Adipocyte (in vitro differentiated cells): ENCODE measurements around the gene GPRIN1.

Experiments
- DNase-seq: peaks from one replicate; pipeline ENCODE4 v3.0.0-alpha.2; 2015; ENCODE audit warnings: low read depth
- H3K27me3 ChIP-seq: replicated peaks from 2 replicates; pipeline ENCODE4 v1.7.0; 2013; ENCODE audit warnings: mild to moderate bottlenecking, low read length, moderate library complexity; ENCODE audit not compliant: control insufficient read depth, insufficient read depth
- H3K36me3 ChIP-seq: 2 replicates; pipeline ENCODE4 v1.7.0; 2013; ENCODE audit warnings: low read length, mild to moderate bottlenecking, moderate library complexity; ENCODE audit not compliant: control insufficient read depth, insufficient read depth, severe bottlenecking
- H3K4me1 ChIP-seq: 2 replicates; pipeline ENCODE4 v1.7.0; 2013; ENCODE audit warnings: mild to moderate bottlenecking, low read length, moderate library complexity; ENCODE audit not compliant: control insufficient read depth, insufficient read depth
- H3K4me3 ChIP-seq: 2 replicates; pipeline ENCODE4 v1.7.0; 2013; ENCODE audit warnings: mild to moderate bottlenecking, low read length, moderate library complexity
- H3K9ac ChIP-seq: 2 replicates; pipeline ENCODE4 v1.7.0; 2013; ENCODE audit warnings: mild to moderate bottlenecking, low read length, moderate library complexity
- H3K9me3 ChIP-seq: 2 replicates; pipeline ENCODE4 v1.7.0; 2013; ENCODE audit warnings: mild to moderate bottlenecking, low read length, moderate library complexity; ENCODE audit not compliant: control insufficient read depth

The GPRIN1 gene

GRCh38 chr5:176629317-176629852 lies 19.4 kb upstream of the GPRIN1 start:
- Histone ChIP-seq H3K9me3 (no peaks in the 10 kb centered on the region), H3K4me1 (peaks cover 6% of the 10 kb centered on the region), H3K9ac (no peak overlapping the region), H3K4me3 (no peak overlapping the region), H3K27me3 (peaks cover 57% of the 10 kb centered on the region), H3K36me3 (no peaks in the 10 kb centered on the region)
- DNase-seq, result no peak

DNA sequence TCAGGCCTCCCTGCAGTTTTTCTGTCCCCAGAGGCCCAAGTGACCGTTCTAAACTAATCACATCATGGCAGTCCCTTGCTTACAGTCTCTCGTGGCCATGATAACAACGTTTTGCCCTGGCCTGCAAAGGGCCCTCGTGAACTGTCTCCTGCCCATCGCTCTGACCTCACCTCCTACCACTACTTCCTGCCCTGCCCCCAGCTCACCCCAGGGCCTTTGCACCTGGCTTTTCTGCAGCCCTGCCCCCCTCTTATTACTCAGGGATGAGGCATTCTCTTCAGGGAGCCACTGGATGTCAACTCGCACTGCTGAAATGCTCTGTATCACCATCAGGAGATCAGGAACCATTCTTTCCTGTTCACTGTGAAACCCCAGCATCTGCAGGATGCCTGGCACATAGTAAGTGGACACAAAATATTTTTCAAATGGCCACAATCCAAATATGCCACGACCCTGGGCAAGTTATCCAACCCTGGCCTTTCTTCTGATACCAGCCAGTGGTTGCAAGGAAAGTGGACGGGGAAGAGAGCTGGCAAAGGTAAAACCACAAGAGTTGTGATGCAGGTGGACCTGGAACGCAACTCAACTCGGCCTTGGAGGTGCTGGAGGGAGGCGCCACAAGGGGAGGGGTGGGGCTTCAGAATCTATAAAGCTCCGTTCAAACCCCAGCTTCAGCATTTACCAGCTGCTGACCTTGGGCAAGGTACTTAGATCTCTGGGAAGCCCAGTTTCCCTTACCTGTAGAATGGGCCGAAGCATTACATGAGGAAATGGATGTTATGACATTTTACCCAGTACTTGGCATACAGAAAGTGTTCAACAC lies 18.7 kb upstream of the GPRIN1 start:
- Histone ChIP-seq H3K27me3 (peaks cover 55% of the 10 kb centered on the region), H3K9me3 (no peaks in the 10 kb centered on the region), H3K36me3 (no peaks in the 10 kb centered on the region), H3K4me3 (no peak overlapping the region), H3K4me1 (peaks cover 6% of the 10 kb centered on the region), H3K9ac (no peak overlapping the region)
- no peak for DNase-seq

DNA sequence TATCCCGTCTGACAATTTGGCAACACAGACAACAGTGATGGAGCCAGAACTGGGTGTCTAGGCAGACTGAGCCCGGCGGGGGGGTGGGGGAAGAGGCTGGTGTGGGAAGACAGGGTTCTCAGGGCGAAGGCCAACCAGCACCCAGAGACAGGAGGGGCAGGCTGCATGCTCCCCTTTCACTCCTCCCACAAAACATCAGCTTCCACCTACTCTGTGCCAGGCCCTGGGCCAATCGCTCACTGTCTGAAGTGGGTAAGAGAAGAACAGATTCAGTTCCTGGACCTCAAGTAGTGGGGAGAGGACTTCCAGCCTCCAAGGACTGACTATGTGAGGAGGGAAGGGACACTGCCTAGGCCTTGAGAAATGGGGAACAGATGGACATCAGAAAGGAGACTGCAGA lies 17.6 kb upstream of the GPRIN1 start:
- Histone ChIP-seq H3K27me3 (peaks cover 44% of the 10 kb centered on the region), H3K36me3 (no peaks in the 10 kb centered on the region), H3K9ac (no peak overlapping the region), H3K9me3 (no peaks in the 10 kb centered on the region), H3K4me1 (peaks cover 6% of the 10 kb centered on the region), H3K4me3 (no peak overlapping the region)
- no peak for DNase-seq

GRCh38 chr5:176626876-176627236 lies 16.9 kb upstream of the GPRIN1 start:
- Histone ChIP-seq H3K4me1 (peaks cover 6% of the 10 kb centered on the region), H3K9ac (no peak overlapping the region), H3K36me3 (no peaks in the 10 kb centered on the region), H3K4me3 (no peak overlapping the region), H3K9me3 (no peaks in the 10 kb centered on the region), H3K27me3 (peaks cover 38% of the 10 kb centered on the region)
- no peak for DNase-seq

GRCh38 chr5:176625966-176626875 lies 16.3 kb upstream of the GPRIN1 start:
- no peaks in the 10 kb centered on the region for H3K9me3 ChIP-seq
- peaks cover 32% of the 10 kb centered on the region for H3K27me3 ChIP-seq
- H3K36me3 ChIP-seq, result no peaks in the 10 kb centered on the region
- DNase-seq, result no peak
- peaks cover 6% of the 10 kb centered on the region for H3K4me1 ChIP-seq
- H3K4me3 ChIP-seq, result no peak overlapping the region
- H3K9ac ChIP-seq, result no peak overlapping the region

DNA sequence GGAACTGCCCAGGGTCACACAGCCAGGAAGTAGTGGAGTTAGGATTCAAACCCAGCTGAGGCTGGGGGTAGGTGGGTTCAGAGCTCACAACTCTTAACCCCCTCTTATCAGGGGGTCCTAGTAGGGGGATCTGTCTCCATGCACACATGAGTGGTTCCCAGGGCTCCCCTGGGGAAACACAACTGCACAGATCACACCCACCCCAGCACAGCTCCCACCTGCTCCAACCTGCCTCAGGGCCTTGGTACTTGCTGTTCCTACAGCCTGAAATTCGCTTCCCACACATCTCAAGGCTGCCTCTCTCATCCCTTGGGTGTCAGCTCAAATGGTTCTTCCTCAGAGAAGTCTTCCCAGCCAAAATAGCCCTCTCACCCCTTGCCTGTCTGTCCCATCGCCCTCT lies 15.6 kb upstream of the GPRIN1 start:
- DNase-seq, result no peak
- H3K9ac ChIP-seq, result no peak overlapping the region
- peaks cover 3% of the 10 kb centered on the region for H3K4me1 ChIP-seq
- H3K27me3 ChIP-seq, result peaks cover 28% of the 10 kb centered on the region
- no peak overlapping the region for H3K4me3 ChIP-seq
- no peaks in the 10 kb centered on the region for H3K9me3 ChIP-seq
- H3K36me3 ChIP-seq, result no peaks in the 10 kb centered on the region

DNA sequence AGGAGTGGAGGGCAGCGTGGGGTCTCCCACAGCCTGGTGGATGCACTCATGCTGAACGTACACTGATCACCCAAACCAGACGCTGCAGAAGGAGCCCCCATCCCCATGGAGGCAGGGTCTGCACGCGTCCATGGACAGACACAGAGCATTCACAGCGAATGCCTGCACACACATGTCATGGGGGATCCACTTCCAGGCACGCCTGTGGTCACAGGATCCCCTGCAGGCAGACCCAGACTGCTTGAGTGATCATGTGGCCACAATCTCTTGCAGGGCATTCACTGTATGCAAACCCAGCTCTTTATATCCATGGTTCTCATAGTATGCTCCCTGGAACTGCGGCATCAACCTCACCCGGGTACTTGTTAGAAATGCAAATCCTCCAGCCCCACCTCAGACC lies 15.0 kb upstream of the GPRIN1 start:
- Histone ChIP-seq H3K9me3 (no peaks in the 10 kb centered on the region), H3K4me3 (no peak overlapping the region), H3K36me3 (no peaks in the 10 kb centered on the region), H3K9ac (no peak overlapping the region), H3K27me3 (peaks cover 32% of the 10 kb centered on the region), H3K4me1 (peaks cover 2% of the 10 kb centered on the region)
- DNase-seq, result no peak

GRCh38 chr5:176624142-176624541 lies 14.2 kb upstream of the GPRIN1 start:
- Histone ChIP-seq H3K4me1 (no peaks in the 10 kb centered on the region), H3K36me3 (no peaks in the 10 kb centered on the region), H3K9ac (no peak overlapping the region), H3K9me3 (no peaks in the 10 kb centered on the region), H3K27me3 (peaks cover 38% of the 10 kb centered on the region), H3K4me3 (no peak overlapping the region)
- DNase-seq, result no peak

DNA sequence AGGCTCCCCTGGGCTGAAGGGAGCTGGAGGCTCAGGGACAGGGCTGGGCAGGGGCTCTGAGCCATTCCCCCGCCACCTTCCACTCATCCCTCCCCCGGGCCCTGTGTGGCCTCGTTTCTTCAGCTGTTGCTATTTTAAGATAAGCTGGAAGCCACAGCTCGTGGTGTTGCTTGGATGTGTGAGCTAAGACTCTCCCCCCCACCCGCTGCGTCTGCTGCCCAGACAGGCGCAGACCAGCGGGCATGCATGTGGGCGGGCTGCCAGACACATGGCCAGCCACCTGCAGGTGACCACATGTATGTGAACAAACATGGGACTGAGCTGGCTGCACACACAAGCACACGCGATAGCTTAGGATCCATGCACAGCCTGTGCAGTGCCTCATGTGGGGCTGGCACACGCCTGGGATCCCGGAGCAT lies 11.7 kb upstream of the GPRIN1 start:
- Histone ChIP-seq H3K36me3 (no peaks in the 10 kb centered on the region), H3K4me1 (no peaks in the 10 kb centered on the region), H3K4me3 (no peak overlapping the region), H3K27me3 (peaks cover 39% of the 10 kb centered on the region), H3K9ac (no peak overlapping the region), H3K9me3 (no peaks in the 10 kb centered on the region)
- no peak for DNase-seq

DNA sequence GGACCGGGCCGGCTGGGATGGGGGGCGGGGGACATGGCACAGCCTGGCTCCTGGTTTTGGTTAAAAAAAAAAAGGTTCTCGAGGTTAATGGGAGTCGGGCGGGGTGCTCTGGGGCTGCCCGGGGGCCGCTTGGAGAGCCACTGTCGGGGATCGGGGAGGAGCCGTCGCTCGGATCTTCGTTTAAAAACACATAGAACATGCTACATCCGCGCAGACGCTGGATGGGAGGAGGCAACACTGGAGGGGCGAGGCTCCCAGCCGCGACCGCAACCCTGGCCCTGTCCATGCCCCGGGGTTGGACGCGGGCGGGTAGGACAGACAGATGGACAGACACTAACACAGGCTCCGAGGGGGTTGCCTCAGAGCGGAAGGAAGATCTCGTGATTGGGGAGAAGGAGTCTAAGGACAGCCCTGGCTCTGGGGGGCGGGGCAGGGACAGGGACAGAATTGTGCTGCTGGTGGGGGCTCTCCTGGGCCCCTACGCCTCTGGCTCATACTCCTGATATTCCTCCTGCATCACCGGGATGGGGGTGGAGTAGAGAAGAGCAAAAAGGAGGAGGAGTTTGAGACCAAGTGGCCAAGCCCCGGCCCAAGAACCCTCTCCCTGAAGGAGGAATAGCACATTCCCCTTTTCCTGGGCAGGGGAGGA lies 10.5 kb upstream of the GPRIN1 start:
- Histone ChIP-seq H3K27me3 (peaks cover 39% of the 10 kb centered on the region), H3K4me3 (peak overlapping the region; percentile 32)

More for the DNA sequence above, 10.5 kb upstream of the GPRIN1 start:
- peaks cover 1% of the 10 kb centered on the region for H3K4me1 ChIP-seq
- no peak overlapping the region for H3K9ac ChIP-seq
- H3K9me3 ChIP-seq, result no peaks in the 10 kb centered on the region
- peak; percentile 34 for DNase-seq
- H3K36me3 ChIP-seq, result no peaks in the 10 kb centered on the region
